Panc1 (cell line): ENCODE data around the gene VPS37B. TPM values are rescaled to one million over a fixed set of nuclear protein-coding genes. Genes with fewer than 3 reads are reported as not detected.
"Not testable (repeated sequence)": the region's sequence is repeated elsewhere in the genome, so short reads cannot be mapped to it uniquely, and the experiment has no call there.

Experiments used
- ATAC-seq: fragments of 200-7000 bp; cut with Tn5 transposase; 2 replicates; pipeline ENCODE4 v1.9.1; 2020; ENCODE audit warnings: mild to moderate bottlenecking, moderate library complexity
- BruUV-seq: library from RNA; stranded (reverse); fragments of 400-500 nt; replicated peaks from 2 replicates; lab custom pipeline; 2021; lab: Mats Ljungman, UMichigan
- CTCF ChIA-PET: fragments of 300-600 bp; sonication (Branson Sonifier 250); formaldehyde crosslinking; loops from one replicate; lab custom pipeline; 2022; ENCODE audit warnings: antibody characterized with exemption; lab: Charles Lee
- POLR2A ChIA-PET: fragments of 300-600 bp; sonication (Branson Sonifier 250); formaldehyde crosslinking; loops from one replicate; lab custom pipeline; 2022; ENCODE audit warnings: antibody characterized with exemption; lab: Charles Lee
- DNase-seq: peaks from one replicate; pipeline ENCODE4 v3.0.0-alpha.2; 2010; ENCODE audit warnings: low read depth, low spot score
- H3K27ac ChIP-seq: 2 replicates; pipeline ENCODE4 v1.5.1; 2011; ENCODE audit warnings: mild to moderate bottlenecking, low read length, inconsistent platforms
- H3K27me3 ChIP-seq: fragments of 200-500 bp; sonication (Bioruptor generic); 2 replicates; pipeline ENCODE4 v1.6.0; 2014; ENCODE audit warnings: low read length, inconsistent platforms; ENCODE audit not compliant: control insufficient read depth, insufficient read depth
- H3K36me3 ChIP-seq: fragments of 200-500 bp; sonication (Bioruptor generic); 2 replicates; pipeline ENCODE4 v1.5.1; 2014; ENCODE audit warnings: inconsistent platforms, mild to moderate bottlenecking, low read length, moderate library complexity; ENCODE audit not compliant: control insufficient read depth, insufficient read depth
- H3K4me1 ChIP-seq: 2 replicates; pipeline ENCODE4 v1.5.1; 2011; ENCODE audit warnings: inconsistent platforms, mild to moderate bottlenecking, low read length, moderate library complexity; ENCODE audit not compliant: control insufficient read depth, insufficient read depth
- H3K4me3 ChIP-seq, 2 experiments: 2 replicates each; pipeline ENCODE4 v1.5.1; 2011 to 2012; ENCODE audit warnings: low read depth in 2 of 2, low read length in 2 of 2, mild to moderate bottlenecking in 2 of 2, inconsistent platforms in 1 of 2, moderate library complexity in 1 of 2
- H3K9me3 ChIP-seq: fragments of 200-500 bp; sonication (Bioruptor generic); 2 replicates; pipeline ENCODE4 v1.5.1; 2014; ENCODE audit warnings: low read depth, mild to moderate bottlenecking, inconsistent platforms, low read length, moderate library complexity; ENCODE audit not compliant: control insufficient read depth, insufficient read depth
- CTCF ChIP-seq: fragments of 450-650 bp; IDR thresholded peaks from 2 replicates; pipeline ENCODE4 v1.5.1; 2017; ENCODE audit warnings: mild to moderate bottlenecking
- POLR2AphosphoS5 ChIP-seq: IDR thresholded peaks from 2 replicates; pipeline ENCODE4 v1.6.1; 2012; ENCODE audit warnings: mild to moderate bottlenecking, low read depth, low read length, moderate library complexity
- REST ChIP-seq, 2 experiments: IDR thresholded peaks; 2 replicates each; pipeline ENCODE4 v1.6.1; 2011 to 2012; ENCODE audit warnings: low read depth in 2 of 2, control low read depth in 1 of 2, low read length in 1 of 2, mild to moderate bottlenecking in 1 of 2, moderate library complexity in 1 of 2; ENCODE audit not compliant: insufficient read depth in 1 of 2
- SIN3A ChIP-seq: IDR thresholded peaks from 2 replicates; pipeline ENCODE4 v1.6.1; 2012; ENCODE audit warnings: low read depth, mild to moderate bottlenecking, low read length, moderate library complexity, borderline replicate concordance; ENCODE audit not compliant: insufficient read depth
- TCF7L2 ChIP-seq: IDR thresholded peaks from 2 replicates; pipeline ENCODE4 v1.6.1; 2011; ENCODE audit warnings: mild to moderate bottlenecking, low read depth, low read length, inconsistent platforms
- in situ Hi-C: cut with HindIII; loops from 2 replicates; pipeline ENCODE4 v1.10.0; 2016; ENCODE audit warnings: low sequenced_read_pairs, low pct_unique_long_range_greater_than_20kb
- intact Hi-C: fragments of 100-400 bp; cut with micrococcal nuclease; formaldehyde crosslinking; loops from one replicate; pipeline ENCODE4 v1.10.0; 2022; ENCODE audit not compliant: unreplicated experiment
- total RNA-seq: library from RNA; stranded (reverse); gene quantifications from one replicate; pipeline ENCODE4 v1.2.1, GENCODE V29; 2021; ENCODE audit not compliant: unreplicated experiment

The VPS37B gene
- total RNA-seq, 1 experiment from 2014 or later = 76.7 TPM

- ChIA-PET POLR2A (interaction anchor here (0.9 to 1.3 kb wide), 2 partner anchors 12 to 53 kb away, joined by 3 to 6 read pairs; no protein-coding TSS in a partner anchor), CTCF (interaction anchor here (0.7 to 1.1 kb wide), 5 partner anchors 14 to 59 kb away, joined by 3 to 11 read pairs (median 6); no protein-coding TSS in a partner anchor)
- DNase-seq (no peak), ATAC-seq (no peak)
- no peaks in the 10 kb centered on the region for H3K27me3 ChIP-seq
- intact Hi-C loops = no loop called here
- H3K4me3 ChIP-seq = peak overlapping the region; percentile 78 to 91
- H3K4me1 ChIP-seq = peaks cover 50% of the 10 kb centered on the region
- in situ Hi-C loops = no loop called here
- BruUV-seq = TSS peak; percentile 40
- peaks cover 2% of the 10 kb centered on the region for H3K36me3 ChIP-seq
- TF ChIP-seq CTCF = no peak
- no peak for TF ChIP-seq REST (IDR thresholded peaks at IDR 0.05; ENCODE audit: insufficient read depth in 1 of 2, low read depth in 2 of 2, low read length in 1 of 2)
- no peak for TF ChIP-seq TCF7L2
- no peak for TF ChIP-seq SIN3A
- TF ChIP-seq POLR2AphosphoS5 = no peak
- H3K9me3 ChIP-seq = no peaks in the 10 kb centered on the region
- peak overlapping the region; percentile 100 for H3K27ac ChIP-seq
Observed at GRCh38 chr12:122893208-122894153, 2.4 kb downstream of the VPS37B start.

GRCh38 chr12:122892724-122893123 is 3.2 kb downstream of the VPS37B start:
- POLR2A ChIA-PET = interaction anchor here (0.9 kb wide), 1 partner anchor 54 kb away, joined by 6 read pairs; no protein-coding TSS in a partner anchor
- H3K27me3 ChIP-seq, in situ Hi-C loops, BruUV-seq, CTCF ChIA-PET, ATAC-seq, intact Hi-C loops, H3K36me3 ChIP-seq, DNase-seq, H3K9me3 ChIP-seq: not testable (repeated sequence)
- Histone ChIP-seq H3K4me3 (peak overlapping the region; percentile 78 to 91), H3K27ac (peak overlapping the region; percentile 100), H3K4me1 (peaks cover 48% of the 10 kb centered on the region)
